Measurements from ENCODE around the gene PAPPA. TPM values are rescaled to one million over a fixed set of nuclear protein-coding genes. Genes with fewer than 3 reads are reported as not detected.

PAPPA gene
- total and polyA plus RNA-seq, 2 of the 8 experiments (the other 6 are each of a cell fraction or from before 2014, with no cell fraction given), result 0.18 to 0.63 TPM

DNA sequence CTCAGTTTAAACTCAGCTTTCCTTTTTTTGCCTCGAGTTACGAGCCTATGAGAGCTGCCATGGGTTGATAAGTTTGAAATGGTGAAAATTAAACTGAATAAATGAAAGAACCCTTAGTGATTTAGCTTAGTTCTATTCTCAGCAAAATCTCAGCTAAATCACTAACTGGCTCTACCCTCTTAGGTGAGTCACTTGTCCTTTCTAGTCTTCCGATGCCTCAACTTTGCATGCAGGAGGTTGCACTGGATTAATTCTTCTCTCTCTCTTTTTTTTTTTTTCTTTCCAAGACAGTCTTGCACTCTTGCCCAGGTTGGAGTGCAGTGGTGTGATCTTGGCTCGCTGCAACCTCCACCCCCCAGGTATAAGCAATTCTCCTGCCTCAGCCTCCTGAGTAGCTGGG lies 83.9 kb downstream of the PAPPA start:
- WGBS, 2 experiments (ENCODE audit: extremely low coverage in 1 of 2, insufficient coverage in 1 of 2, insufficient read length in 1 of 2, insufficient replicate concordance in 2 of 2, low coverage in 1 of 2, low lambda C conversion rate in 2 of 2, missing lambda C conversion rate in 1 of 2), result 87% methylated on average over 4 of the region's 4 CpGs; no CpG with 5 or more reads in 1 of the 2 experiments
- CTCF ChIA-PET (ENCODE audit: partially characterized antibody), result no interaction called here
- no peaks in the 10 kb centered on the region for H3K36me3 ChIP-seq (ENCODE audit: control insufficient read depth in 2 of 4, insufficient read depth in 4 of 4, low read length in 3 of 4)
- H3K4me3 ChIP-seq (ENCODE audit: extremely low read depth in 1 of 4, insufficient read depth in 2 of 4, low read depth in 3 of 4, low read length in 4 of 4), result no peak overlapping the region
- POLR2A ChIA-PET (ENCODE audit: partially characterized antibody), result no interaction called here
- no peak overlapping the region for H2BK120ac ChIP-seq (replicated peaks; ENCODE audit: low read depth, low read length)
- no peaks in the 10 kb centered on the region for H3K27me3 ChIP-seq (replicated peaks in 1 of 4; ENCODE audit: control insufficient read depth in 3 of 4, extremely low read depth in 1 of 4, insufficient read depth in 3 of 4, low read length in 3 of 4)
- no peaks in the 10 kb centered on the region for H3K4me1 ChIP-seq (replicated peaks in 1 of 4; ENCODE audit: control insufficient read depth in 3 of 4, insufficient read depth in 4 of 4, low read length in 3 of 4)
- no peak overlapping the region for H2BK20ac ChIP-seq (ENCODE audit: low read length)
- H4K91ac ChIP-seq (replicated peaks; ENCODE audit: insufficient read length, low read length), result no peak overlapping the region
- no peaks in the 10 kb centered on the region for H3K9me3 ChIP-seq (ENCODE audit: insufficient read depth in 2 of 2, low read depth in 1 of 2, low read length in 1 of 2)
- no peak overlapping the region for H4K8ac ChIP-seq (ENCODE audit: extremely low read depth, insufficient read depth, low read length)
- H3K4ac ChIP-seq (replicated peaks; ENCODE audit: insufficient read length, low read depth, low read length), result no peak overlapping the region
- H3K4me2 ChIP-seq (ENCODE audit: insufficient read depth in 1 of 2, low read depth in 2 of 2, low read length in 2 of 2), result no peak overlapping the region
- H4K20me1 ChIP-seq (replicated peaks in 1 of 2; ENCODE audit: control insufficient read depth in 1 of 2, insufficient read depth in 2 of 2, low read length in 2 of 2), result no peaks in the 10 kb centered on the region
- no peak overlapping the region for H3K27ac ChIP-seq (ENCODE audit: low read depth, low read length)
- no peaks in the 10 kb centered on the region for H3K79me2 ChIP-seq (ENCODE audit: control insufficient read depth in 1 of 2, insufficient read depth in 2 of 2, low read length in 2 of 2)
- TF ChIP-seq GABPA (IDR thresholded peaks at IDR 0.05; ENCODE audit: borderline replicate concordance, insufficient read depth, low read length), result no peak
- H3K14ac ChIP-seq (ENCODE audit: insufficient read length), result no peak overlapping the region
- no peak overlapping the region for H2BK15ac ChIP-seq (ENCODE audit: low read length)
- FAIRE-seq (no peak), DNase-seq (ENCODE audit: low read depth in 1 of 2, low spot score in 2 of 2) (no peak)
- H2AFZ ChIP-seq (ENCODE audit: low read length), result no peak overlapping the region
- H3K18ac ChIP-seq (ENCODE audit: extremely low read depth, low read length), result no peak overlapping the region
- no peaks in the 10 kb centered on the region for H3K79me1 ChIP-seq (ENCODE audit: low read depth, low read length)
- no peak overlapping the region for H4K5ac ChIP-seq (ENCODE audit: insufficient read length, low read depth, low read length)
- H3K56ac ChIP-seq (replicated peaks; ENCODE audit: insufficient read length, low read depth, low read length), result no peak overlapping the region
- H3K23me2 ChIP-seq (ENCODE audit: low read depth, low read length), result no peaks in the 10 kb centered on the region
- H2BK5ac ChIP-seq (ENCODE audit: low read depth, low read length), result no peak overlapping the region
- H3K9ac ChIP-seq (replicated peaks in 1 of 4; ENCODE audit: extremely low read depth in 1 of 4, low read depth in 3 of 4, low read length in 3 of 4), result no peak overlapping the region
- no peak overlapping the region for H3K23ac ChIP-seq (ENCODE audit: insufficient read length)
- no peak overlapping the region for H2BK12ac ChIP-seq (ENCODE audit: low read depth, low read length)
- no peak overlapping the region for H2AK5ac ChIP-seq (ENCODE audit: low read depth, low read length)

All from H1 (cell line).